Esophagus muscularis mucosa (tissue), 4 donors: ENCODE results near the gene RAB44. TPM values are rescaled to one million over a fixed set of nuclear protein-coding genes. Genes with fewer than 3 reads are reported as not detected.
A peak's percentile ranks its signal among the peaks of the same experiment; 100 is the strongest.

ENCODE experiments used
- DNase-seq: peaks from one replicate; pipeline ENCODE4 v3.0.0-alpha.2; 2017; ENCODE audit errors: extremely low spot score
- H3K27ac ChIP-seq, 4 donors: fragments of 200-600 bp; sonication (generic); replicated peaks in 1 of 4; 1 replicate in 3 of 4; 2 replicates in 1 of 4; pipeline ENCODE4 v1.5.1; 2016 to 2019; ENCODE audit warnings: mild to moderate bottlenecking in 1 of 4
- H3K27me3 ChIP-seq, 4 donors: fragments of 200-600 bp; sonication (generic); one replicate each; pipeline versions ENCODE4 v1.5.1 to v1.6.0; 2016 to 2019
- H3K36me3 ChIP-seq, 4 donors: fragments of 200-600 bp; sonication (generic); one replicate each; pipeline ENCODE4 v1.5.1; 2016 to 2019
- H3K4me1 ChIP-seq, 4 donors: fragments of 200-600 bp; sonication (generic); one replicate each; pipeline ENCODE4 v1.5.1; 2016 to 2019
- H3K4me3 ChIP-seq, 4 donors: fragments of 200-600 bp; sonication (generic); 1 replicate in 2 of 4; 2 replicates in 2 of 4; pipeline ENCODE4 v1.5.1; 2016 to 2019; ENCODE audit warnings: mild to moderate bottlenecking in 4 of 4, moderate library complexity in 1 of 4
- H3K9me3 ChIP-seq, 4 donors: fragments of 200-600 bp; sonication (generic); 1 replicate in 3 of 4; 2 replicates in 1 of 4; pipeline ENCODE4 v1.5.1; 2016 to 2019
- CTCF ChIP-seq, 3 experiments: fragments of 200-600 bp in 2 of 3; fragments of 450-650 bp in 1 of 3; sonication (generic) in 2 of 3; IDR thresholded peaks; one replicate each; pipeline ENCODE4 v1.5.1; 2017 to 2019; ENCODE audit warnings: antibody characterized with exemption in 3 of 3, mild to moderate bottlenecking in 2 of 3, moderate library complexity in 1 of 3
- EP300 ChIP-seq: sonication (generic); formaldehyde crosslinking; IDR thresholded peaks from one replicate; pipeline ENCODE4 v1.6.1; 2017; ENCODE audit warnings: antibody characterized with exemption
- POLR2A ChIP-seq: fragments of 450-650 bp; IDR thresholded peaks from one replicate; pipeline ENCODE4 v1.6.1; 2017; ENCODE audit warnings: antibody characterized with exemption, moderate library complexity, mild to moderate bottlenecking, low read depth
- POLR2AphosphoS5 ChIP-seq, 2 donors: sonication (generic); formaldehyde crosslinking; IDR thresholded peaks; one replicate each; pipeline ENCODE4 v1.6.1; 2017; ENCODE audit warnings: antibody characterized with exemption in 2 of 2
- WGBS: methylation state at CpG from one replicate; pipeline ENCODE4 v1.1.5; 2018; 5-methylcytosine and 5-hydroxymethylcytosine counted together
- intact Hi-C: fragments of 100-400 bp; cut with DNase I; formaldehyde crosslinking; loops from one replicate; pipeline ENCODE4 v1.15.1; 2023
- total RNA-seq, 4 donors: library from RNA; depleted of rRNA; stranded (reverse); fragments of >200 nt; gene quantifications; one replicate each; pipeline versions ENCODE4 v1.1.0 to v1.2.1, GENCODE V29; 2016

RAB44 gene
- total RNA-seq, 4 donors from 2014 or later: 0.19 to 1.5 (median 0.94) TPM

DNA sequence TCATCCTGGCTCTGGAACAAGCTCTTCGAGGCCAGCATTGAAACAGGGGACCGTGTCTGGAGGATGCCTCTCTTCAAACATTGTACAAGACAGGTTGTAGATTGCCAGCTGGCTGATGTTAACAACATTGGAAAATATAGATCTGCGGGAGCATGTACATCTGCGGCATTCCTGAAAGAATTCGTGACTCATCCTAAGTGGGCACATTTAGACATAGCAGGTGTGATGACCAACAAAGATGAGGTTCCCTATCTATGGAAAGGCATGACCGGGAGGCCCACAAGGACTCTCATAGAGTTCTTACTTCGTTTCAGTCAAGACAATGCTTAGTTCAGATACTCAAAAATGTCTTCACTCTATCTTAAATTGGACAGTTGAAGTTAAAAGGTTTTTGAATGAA, 22.7 kb upstream of the RAB44 start:
- peaks cover 0 to 3% (median 0%) of the 10 kb centered on the region in 4 donors for H3K27me3 ChIP-seq
- 94% methylated on average over 5 of the region's 7 CpGs for WGBS
- no peak for TF ChIP-seq EP300
- TF ChIP-seq POLR2A: no peak
- no peak for TF ChIP-seq CTCF (IDR thresholded peaks at IDR 0.05)
- no peak for TF ChIP-seq POLR2AphosphoS5 (IDR thresholded peaks at IDR 0.05)
- H3K27ac ChIP-seq: no peak overlapping the region
- peaks cover 7 to 29% (median 27%) of the 10 kb centered on the region in 4 donors for H3K4me1 ChIP-seq
- intact Hi-C loops: no loop called here
- no peaks in the 10 kb centered on the region for H3K36me3 ChIP-seq
- no peak for DNase-seq
- H3K9me3 ChIP-seq: no peaks in the 10 kb centered on the region
- no peak overlapping the region for H3K4me3 ChIP-seq

DNA sequence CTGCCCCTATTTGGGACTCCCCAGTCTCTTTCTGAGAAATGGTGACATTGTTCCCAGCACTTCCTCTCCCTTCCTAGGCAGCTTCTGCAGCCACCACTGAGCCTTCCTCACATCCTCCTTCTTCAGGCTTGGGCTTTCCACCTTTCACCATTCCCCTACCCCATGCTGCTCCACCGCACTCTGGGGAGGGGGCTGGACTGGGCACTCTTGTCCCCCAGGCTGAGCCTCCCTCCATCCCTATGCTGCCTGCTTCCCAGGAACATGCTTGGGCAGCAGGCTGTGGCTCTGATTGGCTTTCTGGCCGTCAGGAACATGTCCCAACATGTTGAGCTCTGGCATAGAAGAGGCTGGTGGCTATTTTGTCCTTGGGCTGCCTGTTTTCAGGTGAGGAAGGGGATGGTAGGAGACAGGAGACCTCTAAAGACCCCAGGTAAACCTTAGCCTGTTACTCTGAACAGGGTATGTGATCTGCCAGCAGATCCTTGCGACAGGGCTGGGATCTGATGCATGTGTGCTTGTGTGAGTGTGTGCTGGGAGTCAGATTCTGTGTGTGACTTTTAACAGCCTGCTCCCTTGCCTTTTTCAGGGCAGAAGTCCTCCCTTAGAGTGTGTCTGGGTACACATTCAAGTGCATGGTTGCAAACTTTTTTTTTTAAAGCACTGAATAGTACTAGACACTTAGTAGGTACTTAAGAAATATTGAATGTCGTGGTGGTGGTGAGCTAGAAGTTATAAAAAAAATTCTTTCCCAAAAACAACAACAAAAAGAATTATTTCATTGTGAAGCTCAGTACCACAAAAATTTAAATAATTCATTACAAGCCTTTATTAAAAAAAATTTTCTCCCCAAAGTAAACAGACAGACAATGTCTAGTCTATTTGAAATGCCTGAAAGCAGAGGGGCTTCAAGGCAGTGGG, 21.2 kb upstream of the RAB44 start:
- TF ChIP-seq CTCF (IDR thresholded peaks at IDR 0.05): no peak
- no peak for TF ChIP-seq POLR2A
- no peak for TF ChIP-seq POLR2AphosphoS5 (IDR thresholded peaks at IDR 0.05)
- TF ChIP-seq EP300: no peak
- peak overlapping the region in 3 of 4 donors; percentile 15 to 87 (median 85) for H3K4me3 ChIP-seq
- no peaks in the 10 kb centered on the region for H3K36me3 ChIP-seq
- H3K9me3 ChIP-seq: no peaks in the 10 kb centered on the region
- WGBS: 54% methylated on average over 3 of the region's 4 CpGs
- H3K27ac ChIP-seq: peak overlapping the region; percentile 95 to 99 (median 98)
- H3K27me3 ChIP-seq: peaks cover 0 to 3% (median 0%) of the 10 kb centered on the region in 4 donors
- no peak for DNase-seq
- intact Hi-C loops: loop anchor here (2.0 kb wide), 1 partner anchor 54 kb away; no protein-coding TSS in a partner anchor
- H3K4me1 ChIP-seq: peaks cover 13 to 40% (median 36%) of the 10 kb centered on the region in 4 donors

DNA sequence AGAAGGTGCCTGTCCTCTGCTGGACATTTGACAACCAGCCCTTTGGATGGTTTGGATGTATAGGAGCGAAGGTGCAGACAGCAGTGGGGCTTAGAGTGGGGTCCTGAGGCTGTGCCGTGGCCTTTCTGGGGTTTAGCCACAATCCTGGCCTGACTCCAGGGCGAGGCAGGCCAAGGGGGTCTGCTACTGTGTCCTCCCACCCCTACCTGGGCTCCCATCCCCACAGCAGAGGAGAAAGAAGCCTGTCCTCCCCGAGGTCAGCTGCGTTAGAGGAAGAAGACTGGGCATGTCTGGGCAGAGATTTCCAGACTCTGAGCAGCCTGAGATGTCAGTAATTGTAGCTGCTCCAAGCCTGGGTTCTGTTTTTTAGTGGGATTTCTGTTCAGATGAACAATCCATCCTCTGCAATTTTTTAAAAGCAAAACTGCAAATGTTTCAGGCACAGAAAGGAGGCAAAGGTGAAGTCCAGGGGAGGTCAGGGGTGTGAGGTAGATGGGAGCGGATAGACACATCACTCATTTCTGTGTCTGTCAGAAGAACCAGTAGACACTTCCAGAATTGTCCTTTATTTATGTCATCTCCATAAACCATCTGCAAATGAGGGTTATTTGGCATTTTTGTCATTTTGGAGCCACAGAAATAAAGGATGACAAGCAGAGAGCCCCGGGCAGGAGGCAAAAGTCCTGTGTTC, 20.4 kb upstream of the RAB44 start:
- no peak for DNase-seq
- peaks cover 20 to 48% (median 44%) of the 10 kb centered on the region in 4 donors for H3K4me1 ChIP-seq
- no peak for TF ChIP-seq CTCF (IDR thresholded peaks at IDR 0.05)
- no peak for TF ChIP-seq POLR2A
- TF ChIP-seq POLR2AphosphoS5 (IDR thresholded peaks at IDR 0.05): no peak
- no peak for TF ChIP-seq EP300
- H3K27me3 ChIP-seq: peaks cover 0 to 3% (median 0%) of the 10 kb centered on the region in 4 donors
- intact Hi-C loops: loop anchor here (2.0 kb wide), 1 partner anchor 54 kb away; no protein-coding TSS in a partner anchor
- peak overlapping the region; percentile 14 to 87 (median 50) for H3K4me3 ChIP-seq
- H3K36me3 ChIP-seq: no peaks in the 10 kb centered on the region
- no peaks in the 10 kb centered on the region for H3K9me3 ChIP-seq
- H3K27ac ChIP-seq: peak overlapping the region; percentile 95 to 99 (median 98)
- WGBS: 53% methylated on average over 7 of the region's 7 CpGs

DNA sequence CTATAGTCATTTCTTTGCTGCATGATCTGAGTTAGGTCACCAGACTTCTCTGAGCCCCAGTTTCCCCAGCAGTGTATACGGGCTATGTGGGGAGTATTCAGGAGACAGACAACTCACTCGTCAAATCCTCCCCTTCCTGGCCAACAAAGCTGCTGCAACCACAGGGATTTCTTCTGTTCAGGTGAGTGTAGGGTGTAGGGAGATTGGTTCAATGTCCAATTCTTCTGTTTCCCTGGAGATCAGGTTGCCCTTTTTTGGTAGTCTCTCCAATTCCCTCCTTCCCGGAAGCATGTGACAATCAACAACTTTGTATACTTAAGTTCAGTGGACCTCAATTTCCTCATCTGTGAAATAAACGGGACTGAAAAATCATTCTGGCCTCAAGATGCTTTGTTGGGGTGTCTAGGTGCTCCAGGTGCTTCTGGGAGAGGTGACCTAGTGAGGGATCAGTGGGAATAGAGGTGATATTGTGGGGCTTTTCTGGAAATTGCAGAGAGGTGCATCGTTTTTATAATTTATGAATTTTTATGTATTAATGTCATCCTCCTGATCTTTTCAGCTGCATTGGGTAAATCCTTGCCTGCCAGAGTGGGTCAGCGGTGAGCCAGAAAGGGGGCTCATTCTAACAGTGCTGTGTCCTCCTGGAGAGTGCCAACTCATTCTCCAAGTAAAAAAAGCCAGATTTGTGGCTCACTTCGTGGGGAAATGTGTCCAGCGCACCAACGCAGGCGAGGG, 19.7 kb upstream of the RAB44 start:
- TF ChIP-seq POLR2A (no peak), EP300 (no peak), CTCF (IDR thresholded peaks at IDR 0.05) (no peak), POLR2AphosphoS5 (IDR thresholded peaks at IDR 0.05) (no peak)
- peak overlapping the region; percentile 85 to 94 (median 90) for H3K4me3 ChIP-seq
- DNase-seq: no peak
- H3K27ac ChIP-seq: peak overlapping the region; percentile 95 to 99 (median 98)
- 26% methylated on average over 10 of the region's 10 CpGs for WGBS
- H3K27me3 ChIP-seq: peaks cover 0 to 3% (median 0%) of the 10 kb centered on the region in 4 donors
- no peaks in the 10 kb centered on the region for H3K9me3 ChIP-seq
- intact Hi-C loops: loop anchor here (2.0 kb wide), 1 partner anchor 55 kb away; no protein-coding TSS in a partner anchor
- H3K36me3 ChIP-seq: peaks cover 0 to 6% (median 5%) of the 10 kb centered on the region in 4 donors
- peaks cover 27 to 55% (median 51%) of the 10 kb centered on the region in 4 donors for H3K4me1 ChIP-seq
